Activated CD8-positive, alpha-beta memory T cell treated with anti-CD3 and anti-CD28 coated beads for 48 hours (primary cell): Measurements from ENCODE around the gene PPP6R2.
"Not testable (repeated sequence)": the region's sequence is repeated elsewhere in the genome, so short reads cannot be mapped to it uniquely, and the experiment has no call there.

ENCODE experiments used
- DNase-seq, 3 experiments: peaks; one replicate each; pipeline ENCODE4 v3.0.0-alpha.2; 2020; ENCODE audit warnings: low read depth in 2 of 3, low spot score in 2 of 3

PPP6R2 gene

GRCh38 chr22:50432131-50432876, 89.2 kb downstream of the PPP6R2 start:
- DNase-seq = no peak

GRCh38 chr22:50432877-50433510, 89.9 kb downstream of the PPP6R2 start:
- not testable (repeated sequence) for DNase-seq

GRCh38 chr22:50434849-50435248, 91.7 kb downstream of the PPP6R2 start:
- DNase-seq = no peak

- DNase-seq = no peak
Measured at GRCh38 chr22:50435291-50436014, 92.3 kb downstream of the PPP6R2 start.

- no peak for DNase-seq
Measured at GRCh38 chr22:50436015-50436830, 93.1 kb downstream of the PPP6R2 start.

GRCh38 chr22:50436841-50437341, 93.8 kb downstream of the PPP6R2 start:
- DNase-seq = no peak

- DNase-seq = no peak
Measured at GRCh38 chr22:50437511-50438304, 94.6 kb downstream of the PPP6R2 start.

- DNase-seq = no peak
Measured at GRCh38 chr22:50438305-50439275, 95.5 kb downstream of the PPP6R2 start.

GRCh38 chr22:50439314-50439870, 96.3 kb downstream of the PPP6R2 start:
- DNase-seq = no peak

GRCh38 chr22:50439871-50440331, 96.8 kb downstream of the PPP6R2 start:
- no peak for DNase-seq

GRCh38 chr22:50440544-50441249, 97.6 kb downstream of the PPP6R2 start:
- no peak for DNase-seq

- DNase-seq = no peak
Measured at GRCh38 chr22:50441428-50441993, 98.4 kb downstream of the PPP6R2 start.

- DNase-seq = no peak
Measured at GRCh38 chr22:50443197-50443596, 100.1 kb downstream of the PPP6R2 start.

- no peak for DNase-seq
Measured at GRCh38 chr22:50443801-50444625, 100.9 kb downstream of the PPP6R2 start.

GRCh38 chr22:50444663-50445062, 101.5 kb downstream of the PPP6R2 start:
- DNase-seq = no peak

- no peak for DNase-seq
Measured at GRCh38 chr22:50445071-50445879, 102.1 kb downstream of the PPP6R2 start.
